K562 (cell line): ENCODE measurements around the gene MRAP2. TPM values are rescaled to one million over a fixed set of nuclear protein-coding genes. Genes with fewer than 3 reads are reported as not detected.

Experiments used
- ATAC-seq: fragments of 200-7000 bp; cut with Tn5 transposase; 3 replicates; pipeline ENCODE4 v1.9.1; 2020; ENCODE audit warnings: moderate library complexity
- BruUV-seq: library from RNA; stranded (reverse); fragments of 400-500 nt; replicated peaks from 2 replicates; lab custom pipeline; 2021; lab: Mats Ljungman, UMichigan
- CTCF ChIA-PET: fragments of 300-600 bp; formaldehyde crosslinking; extraction: SDS; loops from one replicate; lab custom pipeline; 2021; ENCODE audit warnings: low intra/inter-chr PET ratio; lab: Yijun Ruan, JAX
- POLR2A ChIA-PET: fragments of 300-600, 350-650 bp; sonication (Branson Sonifier 250); formaldehyde crosslinking; extraction: SDS; loops from one replicate; lab custom pipeline; 2021; ENCODE audit warnings: antibody characterized with exemption, inconsistent platforms; lab: Yijun Ruan, JAX
- DNase-seq, 4 experiments: peaks; one replicate each; pipeline versions ENCODE4 v3.0.0 to v3.0.0-alpha.2; 2011 to 2018; ENCODE audit warnings: low spot score in 3 of 4, mixed read lengths in 3 of 4; ENCODE audit errors: extremely low read depth in 1 of 4
- FAIRE-seq: peaks from 2 replicates; lab custom pipeline; 2011; peaks lifted over from hg19 to GRCh38; lab: Jason Lieb, UNC
- H2AFZ ChIP-seq: 2 replicates; pipeline ENCODE4 v1.6.0; 2011; ENCODE audit warnings: low read depth, low read length, control low read depth, inconsistent platforms
- H3K27ac ChIP-seq: fragments of 200-600 bp; 3 replicates; pipeline ENCODE4 v1.8.0; 2011; ENCODE audit warnings: low read depth, mild to moderate bottlenecking, control low read depth, inconsistent platforms, low read length, moderate library complexity, mixed read lengths; ENCODE audit errors: extremely low read depth
- H3K27me3 ChIP-seq, 2 experiments: fragments of 300-600 bp in 1 of 2; 2 replicates in 1 of 2; 3 replicates in 1 of 2; pipeline versions ENCODE4 v1.6.0 to v1.8.0; 2011; ENCODE audit warnings: inconsistent platforms in 2 of 2, low read length in 2 of 2, mild to moderate bottlenecking in 1 of 2, mixed read lengths in 1 of 2, moderate library complexity in 1 of 2; ENCODE audit not compliant: control insufficient read depth in 2 of 2, insufficient read depth in 2 of 2
- H3K36me3 ChIP-seq: fragments of 300-600 bp; 3 replicates; pipeline ENCODE4 v1.8.0; 2011; ENCODE audit warnings: mild to moderate bottlenecking, low read length, inconsistent platforms; ENCODE audit not compliant: control insufficient read depth, insufficient read depth
- H3K4me1 ChIP-seq, 2 experiments: fragments of 200-600 bp in 1 of 2; replicated peaks in 1 of 2; 2 replicates in 1 of 2; 3 replicates in 1 of 2; pipeline versions ENCODE4 v1.5.1 to v1.8.0; 2011; ENCODE audit warnings: inconsistent platforms in 2 of 2, low read length in 2 of 2, mild to moderate bottlenecking in 1 of 2, mixed read lengths in 1 of 2, moderate library complexity in 1 of 2; ENCODE audit not compliant: control insufficient read depth in 2 of 2, insufficient read depth in 2 of 2
- H3K4me2 ChIP-seq: 2 replicates; pipeline ENCODE4 v1.6.1; 2011; ENCODE audit warnings: low read length, control low read depth, inconsistent platforms, mixed read lengths; ENCODE audit not compliant: insufficient read depth
- H3K4me3 ChIP-seq: fragments of 200-600 bp; sonication (generic), shearing (Covaris generic); 2 replicates; pipeline ENCODE4 v1.5.1; 2016; ENCODE audit warnings: control low read depth, inconsistent platforms
- H3K79me2 ChIP-seq: fragments of 200-600 bp; 3 replicates; pipeline ENCODE4 v1.8.0; 2011; ENCODE audit warnings: low read length, inconsistent platforms; ENCODE audit not compliant: control insufficient read depth, insufficient read depth
- H3K9ac ChIP-seq, 2 experiments: 2 replicates each; pipeline versions ENCODE4 v1.6.0 to v1.6.1; 2011; ENCODE audit warnings: low read depth in 2 of 2, low read length in 2 of 2, control low read depth in 1 of 2, inconsistent platforms in 1 of 2, mild to moderate bottlenecking in 1 of 2, mixed read lengths in 1 of 2; ENCODE audit not compliant: insufficient read depth in 1 of 2
- H3K9me1 ChIP-seq: one replicate; pipeline ENCODE4 v1.6.0; 2011; ENCODE audit warnings: inconsistent platforms, mild to moderate bottlenecking, low read length, moderate library complexity; ENCODE audit not compliant: control insufficient read depth, insufficient read depth
- H3K9me3 ChIP-seq: replicated peaks from 2 replicates; pipeline ENCODE4 v1.5.1; 2011; ENCODE audit warnings: low read depth, low read length, inconsistent platforms; ENCODE audit not compliant: control insufficient read depth, insufficient read depth
- H4K20me1 ChIP-seq: replicated peaks from 2 replicates; pipeline ENCODE4 v1.6.1; 2011; ENCODE audit warnings: low read length, inconsistent platforms, mixed read lengths; ENCODE audit not compliant: control insufficient read depth, insufficient read depth
- CBFB ChIP-seq: sonication (generic); formaldehyde crosslinking; IDR thresholded peaks from 2 replicates; pipeline ENCODE4 v1.4.0; 2020; ENCODE audit warnings: mild to moderate bottlenecking, missing genetic modification reagents
- FIP1L1 ChIP-seq: fragments of 200-400 bp; formaldehyde crosslinking; IDR thresholded peaks from 2 replicates; pipeline ENCODE4 v1.6.1; 2018; ENCODE audit warnings: mild to moderate bottlenecking, low read depth, low read length; ENCODE audit not compliant: poor library complexity, severe bottlenecking
- MAFG ChIP-seq: fragments of 450-650 bp; conservative IDR thresholded peaks from 2 replicates; pipeline ENCODE4 v1.6.1; 2016; ENCODE audit warnings: missing genetic modification characterization, missing compliant biosample characterization
- SPI1 ChIP-seq: IDR thresholded peaks from 2 replicates; pipeline ENCODE4 v1.6.1; 2011; ENCODE audit warnings: low read depth, low read length, control low read depth, borderline replicate concordance
- SRSF1 ChIP-seq: fragments of 200-400 bp; formaldehyde crosslinking; IDR thresholded peaks from 2 replicates; pipeline ENCODE4 v1.6.1; 2017; ENCODE audit warnings: mild to moderate bottlenecking, low read depth, low read length, moderate library complexity
- STAG1 ChIP-seq: sonication (generic); formaldehyde crosslinking; IDR thresholded peaks from 2 replicates; pipeline ENCODE4 v1.5.0; 2020; ENCODE audit warnings: missing genetic modification reagents, borderline replicate concordance
- TRIM24 ChIP-seq, 2 experiments: fragments of 450-650 bp; IDR thresholded peaks; 2 replicates each; pipeline ENCODE4 v1.6.1; 2016
- TRIM28 ChIP-seq: fragments of 450-650 bp; IDR thresholded peaks from 2 replicates; pipeline ENCODE4 v1.6.1; 2017
- ZBTB8A ChIP-seq: fragments of 450-650 bp; IDR thresholded peaks from 2 replicates; pipeline ENCODE4 v1.6.1; 2018; ENCODE audit warnings: mild to moderate bottlenecking, moderate library complexity; ENCODE audit not compliant: partially characterized antibody
- ZNF175 ChIP-seq: fragments of 200-800 bp; sonication (Bioruptor generic); IDR thresholded peaks from 2 replicates; pipeline ENCODE4 v1.6.1; 2016; ENCODE audit warnings: low read depth, mild to moderate bottlenecking, missing genetic modification characterization, missing compliant biosample characterization
- ZNF316 ChIP-seq: fragments of 450-650 bp; IDR thresholded peaks from 2 replicates; pipeline ENCODE4 v1.6.1; 2016
- ZNF436 ChIP-seq: fragments of 250-450, 450-650 bp; sonication (Bioruptor Pico); formaldehyde crosslinking; IDR thresholded peaks from 2 replicates; pipeline ENCODE4 v1.7.0; 2020; ENCODE audit warnings: mild to moderate bottlenecking
- ZNF551 ChIP-seq: fragments of 250-450 bp; sonication (Bioruptor Pico); IDR thresholded peaks from 2 replicates; pipeline ENCODE4 v1.5.0; 2021; ENCODE audit warnings: mild to moderate bottlenecking, moderate library complexity
- WGBS: fragments of 100-300 bp; shearing (Covaris generic); methylation state at CpG from one replicate; pipeline ENCODE4 v1.1.6; 2016; ENCODE audit warnings: low coverage, mixed read lengths; ENCODE audit not compliant: insufficient coverage; ENCODE audit errors: missing lambda C conversion rate; 5-methylcytosine and 5-hydroxymethylcytosine counted together
- in situ Hi-C: fragments of 300-500 bp; cut with MboI; formaldehyde crosslinking; loops from 4 replicates; pipeline ENCODE4 v1.15.0; 2018; ENCODE audit warnings: inconsistent platforms, mixed read lengths
- intact Hi-C: fragments of 100-400 bp; cut with micrococcal nuclease; formaldehyde crosslinking; loops from 2 replicates; pipeline ENCODE4 v1.14.2; 2022
- polyA plus RNA-seq, 8 experiments: library from polyadenylated mRNA; depleted of rRNA in 4 of 8; stranded (reverse) in 5 of 8; unstranded in 3 of 8; fragments of >200 nt; fragmentation: Nextera tagmentation in 2 of 8; fragmentation: Illumina TruSeq in 1 of 8; extraction: Ambion mirVana in 2 of 8; extraction: Trizol in 1 of 8; gene quantifications; 2 replicates each; pipeline versions ENCODE4 v1.2.1 to v1.2.3, GENCODE V29; 2011 to 2014; ENCODE audit warnings: inconsistent platforms in 1 of 8, missing spikeins in 1 of 8
- total RNA-seq, 7 experiments: library from RNA; depleted of rRNA in 6 of 7; stranded (reverse); fragments of >200 nt in 6 of 7; fragmentation: Illumina TruSeq in 2 of 7; extraction: Trizol in 2 of 7; gene quantifications; 2 replicates each; pipeline versions ENCODE4 v1.2.1 to v1.2.3, GENCODE V29; 2011 to 2021; ENCODE audit warnings: low replicate concordance in 1 of 7

The MRAP2 gene
- total and polyA plus RNA-seq, 9 of the 15 experiments (the other 6 are each of a cell fraction or from before 2014, with no cell fraction given), result 5.9 to 38.9 (median 9.3) TPM

- peak; percentile 65 for ATAC-seq
- Histone ChIP-seq H3K4me2 (no peak overlapping the region), H3K4me3 (no peak overlapping the region), H3K36me3 (no peaks in the 10 kb centered on the region), H4K20me1 (no peaks in the 10 kb centered on the region), H3K9me3 (no peaks in the 10 kb centered on the region; the same call in 1 of the 2 replicates), H3K27me3 (no peaks in the 10 kb centered on the region), H2AFZ (peak overlapping the region; percentile 28; the same call in 1 of the 2 replicates), H3K9ac (no peak overlapping the region), H3K79me2 (no peaks in the 10 kb centered on the region), H3K9me1 (no peaks in the 10 kb centered on the region), H3K4me1 (peaks cover 4 to 11% of the 10 kb centered on the region in 2 experiments; a peak in 4 of 5 replicates), H3K27ac (peak overlapping the region; percentile 9; the same call in 1 of the 3 replicates)
- no peak for TF ChIP-seq FIP1L1
- no peak for TF ChIP-seq ZNF175 (CRISPR knock-in tag)
- TF ChIP-seq SRSF1, result no peak
- no peak for TF ChIP-seq ZNF436 (CRISPR knock-in tag)
- no peak for TF ChIP-seq ZBTB8A
- TF ChIP-seq TRIM24 (IDR thresholded peaks at IDR 0.05), result peak in 1 of 2 experiments; percentile 41; a peak in 1 of 4 replicates
- no peak for TF ChIP-seq STAG1 (CRISPR knock-in tag)
- peak; percentile 48; the same call in 1 of the 2 replicates for TF ChIP-seq TRIM28
- TF ChIP-seq ZNF316, result peak; percentile 33; the same call in 1 of the 2 replicates
- no peak for TF ChIP-seq MAFG
- TF ChIP-seq ZNF551, result no peak
- TF ChIP-seq CBFB, result no peak
- TF ChIP-seq SPI1, result peak; percentile 24; the same call in 1 of the 2 replicates
- intact Hi-C loops, result no loop called here
- BruUV-seq, result no TSS peak
- 41% methylated on average over 4 of the region's 4 CpGs for WGBS
- POLR2A ChIA-PET, result interaction anchor here (0.7 to 1.4 kb wide), 3 partner anchors 10 to 201 kb away, joined by 3 to 4 read pairs (median 3); no protein-coding TSS in a partner anchor
- peak; percentile 19 for FAIRE-seq
- in situ Hi-C loops, result no loop called here
- CTCF ChIA-PET, result no interaction called here
- peak in 1 of 4 experiments; percentile 47 for DNase-seq
These were observed 60.2 kb downstream of the MRAP2 start for GRCh38 chr6:84093441-84094435.
